Neutrophil (primary cell): ENCODE data around the gene GPSM1.

Source experiments
- H3K27ac ChIP-seq: fragments of 200-600 bp; sonication (generic); 2 replicates; pipeline ENCODE4 v1.5.1; 2016; ENCODE audit warnings: mild to moderate bottlenecking, moderate library complexity
- H3K27me3 ChIP-seq: fragments of 200-600 bp; sonication (generic); 2 replicates; pipeline ENCODE4 v1.6.0; 2016; ENCODE audit warnings: mild to moderate bottlenecking
- H3K36me3 ChIP-seq: fragments of 200-600 bp; sonication (generic); 2 replicates; pipeline ENCODE4 v1.5.1; 2017
- H3K4me1 ChIP-seq, 2 experiments: fragments of 200-600 bp in 1 of 2; sonication (generic) in 1 of 2; 1 replicate in 1 of 2; 2 replicates in 1 of 2; pipeline versions ENCODE4 v1.5.1 to v1.6.1; 2013 to 2016; ENCODE audit warnings: low read depth in 1 of 2, low read length in 1 of 2, mild to moderate bottlenecking in 1 of 2, moderate library complexity in 1 of 2; ENCODE audit not compliant: control insufficient read depth in 1 of 2, insufficient read depth in 1 of 2
- H3K4me3 ChIP-seq, 2 experiments: fragments of 200-600 bp in 1 of 2; sonication (generic) in 1 of 2; 1 replicate in 1 of 2; 2 replicates in 1 of 2; pipeline ENCODE4 v1.5.1; 2013 to 2016; ENCODE audit warnings: low read depth in 1 of 2, low read length in 1 of 2, mild to moderate bottlenecking in 1 of 2, moderate library complexity in 1 of 2
- H3K9me3 ChIP-seq: fragments of 200-600 bp; sonication (generic); 2 replicates; pipeline ENCODE4 v1.5.1; 2016
- CTCF ChIP-seq: fragments of 200-600 bp; sonication (generic); IDR thresholded peaks from 2 replicates; pipeline ENCODE4 v1.5.1; 2016; ENCODE audit warnings: antibody characterized with exemption

Gene GPSM1

GRCh38 chr9:136383436-136383835 lies 56.1 kb downstream of the GPSM1 start:
- H3K9me3 ChIP-seq = no peaks in the 10 kb centered on the region
- no peak overlapping the region for H3K27ac ChIP-seq
- H3K36me3 ChIP-seq = peaks cover 88% of the 10 kb centered on the region
- H3K4me1 ChIP-seq = no peaks in the 10 kb centered on the region
- TF ChIP-seq CTCF = no peak
- no peaks in the 10 kb centered on the region for H3K27me3 ChIP-seq
- H3K4me3 ChIP-seq = no peak overlapping the region

GRCh38 chr9:136385015-136385414 lies 57.7 kb downstream of the GPSM1 start:
- peaks cover 88% of the 10 kb centered on the region for H3K36me3 ChIP-seq
- H3K9me3 ChIP-seq = no peaks in the 10 kb centered on the region
- H3K27ac ChIP-seq = no peak overlapping the region
- H3K27me3 ChIP-seq = no peaks in the 10 kb centered on the region
- TF ChIP-seq CTCF = no peak
- H3K4me1 ChIP-seq = no peaks in the 10 kb centered on the region
- no peak overlapping the region for H3K4me3 ChIP-seq

GRCh38 chr9:136386018-136386417 lies 58.7 kb downstream of the GPSM1 start:
- H3K4me3 ChIP-seq = no peak overlapping the region
- no peak for TF ChIP-seq CTCF
- no peak overlapping the region for H3K27ac ChIP-seq
- H3K4me1 ChIP-seq = no peaks in the 10 kb centered on the region
- peaks cover 84% of the 10 kb centered on the region for H3K36me3 ChIP-seq
- H3K9me3 ChIP-seq = no peaks in the 10 kb centered on the region
- no peaks in the 10 kb centered on the region for H3K27me3 ChIP-seq

- peaks cover 82% of the 10 kb centered on the region for H3K36me3 ChIP-seq
- no peaks in the 10 kb centered on the region for H3K4me1 ChIP-seq
- no peaks in the 10 kb centered on the region for H3K27me3 ChIP-seq
- no peak for TF ChIP-seq CTCF
- H3K27ac ChIP-seq = no peak overlapping the region
- H3K9me3 ChIP-seq = no peaks in the 10 kb centered on the region
- H3K4me3 ChIP-seq = no peak overlapping the region
These were observed 59.9 kb downstream of the GPSM1 start for GRCh38 chr9:136387217-136387616.

- H3K4me1 ChIP-seq = no peaks in the 10 kb centered on the region
- H3K27ac ChIP-seq = no peak overlapping the region
- no peak overlapping the region for H3K4me3 ChIP-seq
- peaks cover 82% of the 10 kb centered on the region for H3K36me3 ChIP-seq
- no peaks in the 10 kb centered on the region for H3K27me3 ChIP-seq
- no peak for TF ChIP-seq CTCF
- no peaks in the 10 kb centered on the region for H3K9me3 ChIP-seq
These were observed 62.1 kb downstream of the GPSM1 start for GRCh38 chr9:136389396-136389795.
